ENCODE results near the gene ISYNA1.
A peak's percentile ranks its signal among the peaks of the same experiment; 100 is the strongest.

The ISYNA1 gene

DNA sequence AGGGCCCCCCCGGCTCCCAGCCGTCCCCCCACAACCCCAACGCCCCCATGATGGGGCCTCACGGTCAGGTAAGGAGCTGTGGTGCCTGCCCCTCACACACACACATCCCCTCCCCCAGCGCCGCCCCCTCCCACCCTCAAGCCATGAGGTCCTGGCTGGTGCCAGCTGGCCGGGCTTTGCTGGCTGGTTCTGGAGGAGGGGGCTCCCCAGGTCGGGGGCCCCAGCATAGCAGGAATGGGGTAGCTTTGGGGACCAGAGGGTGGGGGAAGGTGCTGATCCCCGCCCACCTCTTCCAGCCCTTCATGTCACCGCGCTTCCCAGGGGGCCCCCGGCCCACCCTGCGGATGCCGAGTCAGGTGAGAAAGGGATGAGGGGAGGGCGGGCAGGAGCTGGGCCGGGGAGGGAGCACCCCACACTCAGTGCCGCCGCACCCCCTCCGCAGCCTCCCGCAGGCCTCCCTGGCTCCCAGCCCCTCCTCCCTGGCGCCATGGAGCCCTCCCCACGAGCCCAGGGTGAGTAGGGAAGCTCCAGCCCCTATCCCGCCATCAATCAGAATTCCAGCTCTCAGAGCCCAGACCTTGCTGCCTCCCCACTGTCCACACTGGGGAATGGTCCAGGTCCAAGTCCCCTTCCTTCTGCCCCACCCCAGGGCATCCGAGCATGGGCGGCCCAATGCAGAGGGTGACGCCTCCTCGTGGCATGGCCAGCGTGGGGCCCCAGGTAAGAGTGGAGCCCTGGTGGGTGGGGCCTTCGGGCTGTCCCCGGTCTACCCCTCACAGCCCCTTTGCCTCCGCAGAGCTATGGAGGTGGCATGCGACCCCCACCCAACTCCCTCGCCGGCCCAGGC is 6.4 kb downstream of the ISYNA1 start:
- no peak for DNase-seq (ENCODE audit: low spot score)

DNA sequence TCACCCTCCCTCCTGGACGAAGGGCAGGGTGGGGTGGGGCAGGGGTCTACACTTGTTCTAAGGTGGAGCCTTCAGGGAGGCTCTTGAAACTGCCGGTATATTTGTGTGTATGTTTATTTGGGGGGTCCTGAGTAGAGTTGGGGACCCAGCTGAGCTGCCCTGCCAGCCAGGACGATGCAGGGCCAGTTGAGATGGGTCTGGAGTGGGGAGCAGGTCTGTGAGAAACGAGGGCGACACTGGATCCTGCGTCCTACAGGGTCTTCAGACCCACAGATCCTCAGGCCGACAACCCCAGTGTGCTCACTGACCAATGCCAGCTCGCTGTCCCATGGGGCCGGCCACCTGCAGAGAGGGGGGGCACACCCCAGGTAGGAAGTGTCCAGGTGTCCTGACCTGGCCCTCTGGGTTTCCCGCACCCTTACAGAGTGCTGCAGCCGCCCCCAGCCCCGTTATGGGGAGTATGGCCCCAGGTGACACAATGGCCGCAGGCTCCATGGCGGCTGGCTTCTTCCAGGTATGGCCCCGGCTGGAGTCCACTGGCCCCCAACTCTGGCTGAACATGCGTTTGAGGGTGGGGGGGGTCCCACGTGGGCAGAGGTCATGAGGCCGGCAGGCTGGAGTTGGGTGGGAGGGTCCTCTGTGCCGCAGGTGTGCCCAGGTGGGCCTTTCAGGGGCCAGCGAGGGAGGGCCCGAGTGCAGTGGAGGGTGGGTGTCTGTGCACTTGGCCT is 7.4 kb downstream of the ISYNA1 start:
- no peak for DNase-seq (ENCODE audit: low spot score)

DNA sequence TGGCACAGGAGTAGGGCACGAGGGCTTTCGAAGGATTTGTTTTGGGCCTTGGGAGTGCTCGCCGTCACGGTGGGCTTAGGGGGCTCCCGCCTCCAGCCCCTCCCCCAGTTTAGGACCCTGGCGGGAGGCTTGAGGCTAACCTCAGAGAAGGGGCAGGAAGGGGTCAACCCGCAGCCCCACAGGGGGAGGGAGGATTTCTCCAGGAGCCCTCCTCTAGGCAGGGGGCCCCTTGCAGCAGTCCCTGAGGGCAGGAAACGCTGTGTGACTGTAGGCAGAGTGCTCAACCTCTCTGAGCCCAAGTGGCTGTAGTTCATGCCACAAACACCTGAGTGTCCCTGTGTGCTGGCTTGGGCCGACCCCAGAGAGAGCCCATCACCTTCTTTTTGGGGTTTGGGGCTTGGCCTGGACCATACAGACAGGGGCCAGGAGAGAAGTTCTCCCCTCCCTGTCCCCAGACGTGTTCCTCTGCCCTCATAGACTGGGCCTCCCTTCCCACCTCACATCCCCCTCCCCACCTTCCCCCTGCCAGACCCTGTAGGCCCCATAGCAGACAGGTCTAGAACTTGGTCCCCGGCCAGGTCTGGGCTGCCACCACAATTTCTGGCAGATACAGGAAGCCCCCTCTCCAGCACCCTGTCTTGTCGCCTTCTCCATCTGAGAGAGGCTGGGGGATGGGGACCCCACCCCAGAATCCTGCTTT is 8.1 kb downstream of the ISYNA1 start:
- no peak for DNase-seq (ENCODE audit: low spot score)

DNA sequence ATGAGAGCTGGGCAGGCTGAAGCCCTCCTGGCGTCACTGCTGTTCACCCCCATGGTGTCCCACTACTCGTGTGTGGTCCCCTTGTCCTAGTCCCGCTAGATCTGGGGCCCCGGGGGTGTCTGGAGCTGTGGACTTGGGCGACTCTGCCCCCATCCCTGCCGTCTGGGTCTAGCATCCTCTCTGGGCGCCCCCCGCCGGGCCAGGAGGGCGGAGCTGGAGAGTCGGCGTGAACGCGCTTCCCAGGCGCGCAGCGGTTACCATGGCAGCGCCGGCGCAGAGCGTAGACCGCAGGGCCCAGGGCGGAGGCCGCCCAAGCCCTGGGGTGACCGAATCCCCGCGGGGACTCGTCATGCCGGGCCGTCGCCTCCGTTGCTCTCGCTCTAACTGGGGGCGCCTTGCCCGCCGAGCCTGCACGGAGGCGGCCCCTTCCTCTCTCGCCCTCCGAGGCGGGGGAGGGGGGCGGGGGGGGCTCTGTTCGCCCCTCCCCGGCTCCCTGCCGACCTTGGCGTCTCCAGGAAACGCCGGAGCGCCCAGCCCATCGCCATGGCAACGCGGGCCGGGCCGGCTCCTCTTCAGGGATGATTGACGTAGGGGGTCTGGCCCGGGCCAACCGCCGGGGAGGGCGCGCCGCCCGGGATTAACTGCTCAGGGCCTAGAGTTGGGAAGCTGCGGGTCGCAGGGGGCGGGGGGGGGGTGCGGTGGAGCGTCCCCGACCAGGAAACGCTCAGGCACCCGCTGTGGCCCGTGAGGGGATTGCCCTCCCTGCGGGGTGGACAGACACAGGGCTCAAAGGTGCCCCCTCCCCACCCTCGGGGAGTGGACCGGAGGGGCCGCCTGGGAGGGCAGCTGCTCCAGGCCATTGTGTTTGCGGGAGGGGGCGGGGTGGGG is 8.9 kb downstream of the ISYNA1 start:
- DNase-seq (ENCODE audit: low spot score) = peak; percentile 85

DNA sequence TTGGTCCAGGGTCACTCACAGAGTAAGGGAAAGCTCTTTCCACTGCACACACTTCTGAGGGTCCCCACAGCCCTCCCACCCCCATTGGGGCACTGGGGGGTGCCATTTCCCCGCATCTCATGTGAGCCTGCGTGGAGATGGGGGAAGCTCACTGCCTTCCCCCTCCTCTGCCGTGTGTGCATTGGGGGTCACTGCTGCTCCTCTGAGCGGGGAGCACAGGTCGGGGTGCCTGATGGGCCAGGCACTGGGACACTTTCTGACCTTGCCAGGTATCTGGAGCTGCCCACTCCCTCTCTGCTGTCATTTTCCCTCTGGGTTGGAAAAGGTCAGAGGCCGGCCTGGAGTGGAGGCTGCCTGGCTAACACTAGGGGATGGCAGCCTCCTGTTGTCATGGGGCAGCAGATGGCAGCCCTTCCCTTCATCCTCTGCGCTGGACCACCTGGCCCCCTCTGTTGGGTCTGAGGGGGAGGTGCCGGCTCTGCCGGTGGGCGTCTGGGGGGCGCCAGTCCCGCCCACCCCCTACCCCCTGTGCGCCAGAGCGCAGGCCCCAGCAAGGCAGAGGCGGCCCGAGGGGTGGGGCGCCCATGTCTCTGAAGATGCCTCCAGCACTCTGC is 9.7 kb downstream of the ISYNA1 start:
- DNase-seq (ENCODE audit: low spot score) = peak; percentile 57

DNA sequence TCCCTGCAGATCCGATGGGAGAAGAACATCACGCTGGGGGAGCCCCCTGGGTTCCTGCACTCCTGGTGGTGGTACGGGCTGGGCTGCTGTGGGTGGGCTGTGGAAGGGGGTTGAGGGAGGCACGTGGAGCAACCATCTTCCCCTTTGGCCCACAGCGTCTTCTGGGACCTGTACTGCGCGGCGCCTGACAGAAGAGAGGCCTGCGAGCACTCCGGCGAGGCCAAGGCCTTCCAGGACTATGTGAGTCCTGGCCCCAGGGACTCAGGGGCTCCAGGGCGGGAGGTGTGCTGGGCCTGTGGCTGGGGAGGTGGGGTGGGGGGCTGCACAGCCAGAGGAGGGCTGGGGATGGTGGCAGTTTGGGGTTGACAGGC is 10.2 kb downstream of the ISYNA1 start:
- DNase-seq (ENCODE audit: low spot score) = no peak

DNA sequence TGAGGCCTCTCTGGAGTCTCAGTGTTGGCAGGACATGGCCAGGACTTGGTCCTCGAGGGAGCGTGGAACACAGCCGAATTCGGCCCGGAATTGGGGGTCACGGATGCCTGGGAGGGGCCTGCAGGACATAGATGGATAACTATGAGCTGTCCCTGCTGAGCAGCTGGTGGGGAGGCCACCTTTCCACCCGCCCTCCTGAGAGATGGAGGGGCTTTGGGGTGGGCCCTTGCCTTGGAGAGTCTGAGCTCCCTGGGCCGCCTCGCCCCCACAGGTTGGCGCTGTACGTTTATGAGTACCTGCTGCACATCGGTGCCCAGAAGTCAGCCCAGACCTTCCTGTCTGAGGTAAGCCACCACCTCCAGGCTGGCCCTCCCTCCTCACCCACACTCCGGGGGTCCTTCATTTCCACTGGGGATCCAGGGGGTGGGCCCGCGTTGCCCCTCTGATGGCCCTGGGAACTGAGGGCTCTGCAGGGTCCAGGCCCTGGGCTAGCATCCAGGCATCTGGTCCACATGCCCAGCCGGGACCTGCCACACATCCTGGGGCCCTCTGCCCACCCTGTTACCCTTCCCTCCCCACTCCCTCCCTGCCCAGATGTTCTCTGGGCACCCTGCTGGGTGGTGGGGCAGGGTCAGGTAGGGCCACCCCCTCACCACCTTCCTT is 10.7 kb downstream of the ISYNA1 start:
- DNase-seq (ENCODE audit: low spot score) = no peak

DNA sequence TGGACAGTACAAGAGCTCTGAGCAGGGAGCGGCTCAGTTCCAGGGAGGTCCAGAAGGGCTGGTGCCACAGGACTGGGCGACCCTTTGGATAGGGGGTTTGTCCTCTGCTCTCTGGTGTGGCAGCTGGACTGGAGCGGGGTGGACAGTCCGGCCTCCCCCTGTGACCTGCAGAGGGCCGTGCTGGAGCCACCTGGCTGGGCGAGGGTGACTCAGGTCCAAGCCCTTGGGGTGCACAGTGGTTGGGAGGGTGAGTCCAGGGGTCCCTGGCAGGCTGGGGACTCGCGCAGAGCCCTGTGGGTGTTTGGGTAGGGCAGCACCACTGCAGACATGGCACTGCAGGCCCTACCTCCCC is 11.5 kb downstream of the ISYNA1 start:
- no peak for DNase-seq (ENCODE audit: low spot score)

DNA sequence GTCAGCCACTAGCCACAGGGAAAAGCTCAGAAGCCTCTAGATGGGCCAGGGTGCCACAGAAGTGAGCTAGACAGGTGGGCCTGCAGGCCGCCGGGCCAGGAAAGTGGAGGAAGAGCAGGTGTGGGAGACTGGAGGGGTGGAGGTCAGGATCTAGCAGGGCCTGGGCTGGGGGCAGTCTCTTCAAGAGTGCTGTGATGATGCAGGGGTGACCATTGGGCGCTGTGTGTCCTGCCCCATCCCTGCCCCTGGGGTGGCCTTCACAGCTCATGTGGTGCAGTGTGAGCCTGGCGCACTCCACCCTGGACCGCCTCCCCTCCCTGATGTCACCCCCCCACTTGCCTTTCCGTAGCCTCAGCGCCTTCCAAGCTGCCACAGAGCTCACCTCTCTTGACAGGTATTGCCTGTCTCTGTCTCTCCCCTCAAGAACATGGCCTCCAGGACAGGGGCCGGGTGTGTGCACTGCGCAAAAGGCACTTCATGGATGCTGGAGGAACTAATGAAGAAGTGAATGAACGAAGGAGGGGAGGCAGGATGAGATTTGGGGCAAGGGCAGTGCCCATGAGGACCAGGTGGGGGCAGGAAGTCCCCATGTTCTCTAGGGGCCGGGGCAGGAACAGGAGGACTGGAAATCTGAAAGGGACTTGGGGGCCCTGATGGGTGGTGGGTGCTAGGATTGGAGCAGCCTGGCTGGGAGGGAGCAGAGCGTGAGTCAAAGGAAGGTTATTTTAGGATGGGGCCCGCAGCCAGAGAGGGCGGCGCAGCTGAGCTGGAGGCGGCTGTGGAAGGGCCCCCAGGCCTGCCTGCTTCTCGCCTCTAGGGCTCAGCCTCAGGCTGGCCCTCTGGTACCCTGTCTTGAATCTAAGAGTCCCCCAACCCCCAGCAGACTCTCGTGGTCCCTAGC is 12.2 kb downstream of the ISYNA1 start:
- no peak for DNase-seq (ENCODE audit: low spot score)

DNA sequence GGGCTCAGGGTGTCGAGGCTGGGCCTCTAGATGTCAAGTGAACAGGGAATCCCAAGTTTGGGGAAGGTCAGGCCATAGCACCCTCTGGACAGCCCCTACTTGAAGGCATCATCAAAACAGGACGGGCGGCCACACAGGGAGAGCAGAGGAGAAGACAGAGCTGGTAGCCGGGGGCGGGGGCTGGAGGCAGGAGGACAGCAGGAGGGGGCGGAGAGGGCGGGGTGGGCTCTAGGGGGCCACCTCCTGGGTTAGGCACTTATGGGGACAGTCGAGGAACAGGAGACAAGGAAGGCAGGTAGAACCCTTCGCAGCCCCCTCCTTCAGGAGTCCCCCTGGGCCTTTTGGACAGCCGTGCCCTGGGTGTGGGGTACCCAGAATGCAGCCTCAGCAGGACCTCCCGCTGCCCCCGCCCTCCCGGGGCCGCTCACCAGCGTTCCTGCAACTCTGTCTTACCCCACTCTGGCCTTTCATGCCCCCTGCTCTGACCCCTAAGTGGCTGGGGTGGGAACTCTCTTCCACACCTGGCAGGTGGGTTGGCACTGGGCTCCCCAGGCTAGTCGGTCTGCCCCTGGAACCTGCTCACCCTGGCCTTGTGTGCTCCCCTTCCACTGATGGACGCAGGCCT is 12.9 kb downstream of the ISYNA1 start:
- no peak for DNase-seq (ENCODE audit: low spot score)

DNA sequence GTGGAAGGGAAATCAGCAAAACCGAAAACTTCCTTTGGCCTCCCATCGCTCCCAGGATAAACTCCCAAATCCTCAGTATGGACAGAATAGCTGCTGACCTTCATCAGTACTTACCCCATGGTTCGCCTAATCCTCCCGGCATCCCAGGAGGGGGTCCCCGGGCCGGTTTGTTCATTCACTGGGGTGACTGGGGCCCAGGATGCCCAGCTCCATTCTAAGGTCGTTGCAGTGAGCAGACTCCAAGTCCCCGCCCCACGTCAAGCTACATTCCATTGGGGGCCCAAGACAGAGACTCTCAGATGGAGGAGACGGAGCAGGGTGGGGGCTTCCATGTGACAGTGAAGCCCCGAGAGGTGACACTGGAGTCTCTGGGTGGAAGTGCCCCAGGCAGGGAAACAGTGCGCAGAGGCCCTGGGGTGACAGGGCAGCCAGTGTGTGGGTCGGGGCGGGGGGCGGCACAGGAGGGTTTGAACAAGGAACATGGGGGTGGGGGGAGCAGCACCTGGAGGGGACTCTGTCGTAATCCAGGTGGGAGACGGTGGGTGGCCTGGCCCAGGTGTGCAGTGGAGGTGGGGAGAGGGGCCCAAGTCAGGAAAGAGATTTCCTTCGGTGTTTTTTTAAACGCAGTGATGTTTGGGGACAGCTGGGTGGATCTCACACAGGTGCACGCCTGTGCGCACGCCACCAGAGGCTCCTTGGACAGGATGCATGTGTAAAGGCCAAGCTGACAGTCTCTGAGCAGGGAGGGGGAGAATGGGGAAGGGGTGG is 13.6 kb downstream of the ISYNA1 start:
- no peak for DNase-seq (ENCODE audit: low spot score)

DNA sequence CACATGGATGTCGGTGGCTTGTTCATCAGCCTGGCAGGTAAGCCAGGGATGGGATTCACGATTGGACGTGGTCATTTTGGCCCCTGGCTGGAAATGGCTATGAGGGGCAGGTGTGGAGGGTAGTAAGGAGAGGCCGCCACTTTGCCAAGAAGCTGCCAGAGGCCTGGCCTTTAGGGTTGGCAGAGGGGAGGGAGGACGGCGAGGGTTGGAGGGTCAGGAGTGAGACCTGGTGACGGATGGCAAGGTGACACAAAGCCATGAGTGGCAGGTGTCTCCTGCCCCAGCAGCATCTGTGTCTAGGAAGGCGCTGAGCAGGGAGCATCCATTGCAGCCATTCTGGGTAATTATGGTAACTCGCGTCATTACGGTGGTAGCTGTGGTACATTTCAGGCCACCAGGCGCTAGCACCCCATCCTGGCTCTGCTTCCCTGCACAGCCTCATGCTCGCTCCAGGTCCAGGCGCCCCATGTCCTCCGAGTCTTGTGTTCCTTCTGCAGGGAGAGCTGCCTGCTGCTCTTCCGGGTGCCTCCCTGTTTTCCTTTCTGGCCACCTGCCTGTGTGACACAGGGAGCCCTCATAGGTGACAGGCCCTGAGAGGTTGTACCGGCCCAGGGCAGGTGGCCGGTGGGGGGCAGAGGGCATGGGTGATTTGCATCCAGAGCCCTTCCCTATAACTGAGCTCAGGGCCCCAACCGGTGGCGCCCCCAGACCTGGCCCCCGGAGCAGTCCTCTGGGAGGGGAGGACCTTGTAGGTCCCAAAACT is 14.5 kb downstream of the ISYNA1 start:
- DNase-seq (ENCODE audit: low spot score) = no peak

DNA sequence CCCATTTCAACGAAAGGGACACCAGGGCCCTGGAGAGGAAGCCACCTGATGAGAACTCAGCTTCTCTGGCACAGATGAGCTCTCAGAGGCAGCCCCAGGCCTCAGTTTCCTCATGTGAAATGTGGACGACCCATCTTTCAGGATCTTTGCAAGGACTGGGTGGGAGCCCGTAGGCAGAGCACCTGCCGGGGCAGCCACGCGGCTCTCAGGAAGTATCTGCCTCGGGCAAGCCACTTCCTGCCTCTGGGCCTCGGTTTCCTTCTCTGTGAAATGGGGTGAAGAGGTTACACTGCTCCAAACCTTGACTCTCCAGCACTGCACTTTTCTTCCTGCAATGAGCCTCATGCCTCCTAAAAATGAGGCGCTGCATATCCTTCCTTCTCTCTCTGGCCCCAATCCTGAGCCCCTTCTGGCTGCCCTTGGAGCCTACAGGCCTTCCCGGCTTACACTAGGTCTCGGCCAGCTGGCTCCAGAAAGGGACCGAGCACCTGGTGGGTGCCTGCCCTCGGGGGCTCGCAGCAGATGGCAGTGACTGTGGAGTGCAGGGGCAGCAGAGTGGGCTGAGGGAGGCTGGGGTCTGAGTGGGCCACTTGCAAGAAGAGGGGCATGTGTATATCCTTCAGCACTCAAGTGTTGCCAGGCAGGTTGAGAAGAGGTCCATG is 15.3 kb downstream of the ISYNA1 start:
- no peak for DNase-seq (ENCODE audit: low spot score)

DNA sequence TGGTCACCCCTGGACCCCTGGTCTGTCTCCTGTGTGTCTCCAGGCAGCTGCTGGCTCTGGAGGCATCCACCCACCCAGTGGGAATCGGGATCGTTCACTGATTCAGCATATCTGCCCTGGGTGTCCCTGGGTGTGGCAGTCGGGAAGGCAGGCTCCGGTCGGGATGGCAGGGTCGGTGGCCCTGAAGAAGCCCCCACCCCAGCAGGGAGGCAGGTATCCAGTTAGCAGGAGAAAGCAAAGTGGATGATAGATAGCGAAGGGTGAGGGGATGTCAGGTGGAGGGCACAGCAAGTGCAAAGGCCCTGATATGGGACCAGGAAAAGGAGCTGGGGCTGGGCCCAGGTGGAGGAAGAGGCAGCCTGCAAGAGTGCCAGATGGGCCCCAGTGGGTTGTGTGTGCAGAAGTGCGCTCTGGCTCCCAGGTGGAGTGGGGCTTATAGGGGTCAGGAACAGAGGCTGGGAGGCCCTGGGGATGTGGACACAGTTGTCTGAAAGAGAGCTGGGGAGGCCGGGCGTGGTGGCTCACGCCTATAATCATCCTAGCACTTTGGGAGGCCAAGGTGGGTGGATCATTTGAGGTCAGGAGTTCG is 16.5 kb downstream of the ISYNA1 start:
- no peak for DNase-seq (ENCODE audit: low spot score)

DNA sequence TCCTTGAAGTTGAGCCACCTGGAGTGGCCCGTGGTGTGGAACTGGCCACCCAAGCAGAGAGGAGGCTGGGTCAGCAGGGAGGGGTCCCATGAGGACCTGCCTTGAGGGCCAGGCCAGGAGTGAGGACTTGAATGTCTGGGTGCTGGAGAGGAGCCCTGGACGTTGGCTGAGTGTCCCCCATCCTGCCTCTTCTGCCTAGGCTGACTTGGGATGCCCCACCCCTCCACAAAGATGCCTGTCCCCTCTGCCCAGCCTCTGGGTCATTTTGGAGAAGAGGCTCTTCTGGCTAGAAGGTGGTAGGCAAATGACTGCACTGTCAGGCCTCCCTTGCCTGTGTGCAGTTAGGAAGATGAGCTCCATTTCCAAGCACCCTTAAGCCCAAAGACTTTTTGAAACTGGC is 17.0 kb downstream of the ISYNA1 start:
- no peak for DNase-seq (ENCODE audit: low spot score)

DNA sequence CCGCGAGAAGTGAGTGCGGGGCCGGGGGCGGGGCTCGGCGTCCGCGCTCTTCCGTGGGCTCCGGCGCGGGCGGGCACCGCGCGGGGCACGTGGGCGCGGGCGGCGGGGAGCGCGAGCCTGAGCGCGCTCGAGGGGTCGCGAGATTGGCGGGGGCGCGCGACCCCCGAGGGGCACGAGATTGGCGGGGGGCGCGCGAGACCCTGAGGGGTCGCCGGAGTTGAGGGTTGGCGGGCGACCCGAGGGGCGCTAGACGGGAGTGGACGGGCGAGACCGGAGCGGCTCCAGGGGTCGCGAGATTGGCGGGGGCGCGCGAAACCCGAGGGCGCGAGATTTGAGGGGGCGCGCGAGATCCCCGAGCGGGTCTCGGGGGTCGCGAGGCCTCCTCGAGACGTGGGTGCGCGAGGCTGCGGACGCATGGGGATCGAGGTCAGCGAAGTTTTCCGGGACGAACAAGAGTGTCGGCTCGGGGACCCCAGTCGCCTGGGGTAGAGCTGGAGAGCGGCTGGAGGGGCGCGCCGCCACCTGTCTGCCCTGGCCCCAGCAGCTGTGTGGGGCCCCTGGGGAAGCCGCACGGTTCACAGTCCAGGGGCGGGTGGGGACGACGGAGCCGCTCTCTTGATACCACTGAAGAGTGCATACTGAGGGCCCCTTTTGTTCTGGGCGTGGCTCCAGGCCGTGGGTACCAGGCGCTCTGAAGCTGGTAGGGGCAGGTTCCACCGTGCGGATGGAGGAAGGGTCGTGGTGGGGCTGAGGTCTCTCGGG is 18.1 kb downstream of the ISYNA1 start:
- DNase-seq (ENCODE audit: low spot score) = no peak
